D341Med (cell line): ENCODE results near the gene CDON.
"Not testable (repeated sequence)": the region's sequence is repeated elsewhere in the genome, so short reads cannot be mapped to it uniquely, and the experiment has no call there.

Experiments used
- DNase-seq: peaks from one replicate; pipeline ENCODE4 v3.0.0; 2012; ENCODE audit warnings: low spot score

Gene CDON

DNA sequence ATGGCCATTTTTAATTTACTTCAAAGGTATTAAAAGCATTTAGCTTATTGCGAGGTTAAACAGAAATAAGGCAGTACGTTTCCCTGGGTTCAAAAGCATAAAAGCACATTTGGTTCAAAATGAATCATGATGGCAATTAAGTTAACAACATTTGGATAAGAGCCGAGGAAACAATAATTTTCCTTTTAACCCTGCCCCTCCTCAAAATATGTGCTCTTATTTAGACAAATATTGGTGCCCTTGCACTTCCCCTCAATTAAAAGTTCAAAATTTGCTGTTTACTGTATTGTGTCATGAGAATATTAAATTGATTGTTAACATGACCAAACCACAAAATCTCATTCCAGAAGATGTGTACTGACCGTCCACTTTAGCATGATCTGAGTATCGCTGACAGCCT lies 68.2 kb downstream of the CDON start:
- DNase-seq, result no peak

DNA sequence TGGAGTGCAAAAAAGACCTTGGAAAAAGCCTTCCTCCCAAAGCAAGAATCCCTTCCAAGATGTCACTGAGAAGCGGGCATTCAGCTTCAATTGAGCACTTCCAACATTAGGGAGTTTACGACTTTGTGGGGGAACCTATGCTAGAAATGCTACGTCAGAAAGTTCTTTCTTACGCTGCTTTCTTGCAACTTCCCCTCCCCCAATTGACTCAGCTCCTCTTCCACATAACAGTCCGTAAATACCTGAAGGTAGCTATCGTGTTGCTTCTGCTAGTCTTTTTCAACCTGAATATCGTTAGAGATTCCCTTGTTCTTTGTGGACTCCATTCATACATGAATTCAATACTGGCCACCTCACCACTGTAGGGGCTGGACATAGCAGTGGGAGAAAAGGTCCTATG lies 69.8 kb downstream of the CDON start:
- no peak for DNase-seq

- no peak for DNase-seq
Observed at GRCh38 chr11:125990244-125990643, 72.4 kb downstream of the CDON start.

- DNase-seq, result no peak
Observed at GRCh38 chr11:125987066-125987641, 75.5 kb downstream of the CDON start.

DNA sequence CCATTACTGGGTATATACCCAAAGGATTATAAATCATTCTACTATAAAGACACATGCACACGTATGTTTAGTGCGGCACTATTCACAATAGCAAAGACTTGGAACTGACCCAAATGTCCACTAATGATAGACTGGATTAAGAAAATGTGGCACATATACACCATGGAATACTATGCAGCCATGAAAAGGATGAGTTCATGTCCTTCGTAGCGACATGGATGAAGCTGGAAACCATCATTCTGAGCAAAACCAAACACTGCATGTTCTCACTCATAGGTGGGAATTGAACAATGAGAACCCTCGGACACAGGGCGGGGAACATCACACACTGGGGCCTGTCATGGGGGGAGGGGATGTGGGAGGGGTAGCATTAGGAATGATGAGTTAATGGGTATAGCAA lies 76.7 kb downstream of the CDON start:
- not testable (repeated sequence) for DNase-seq

DNA sequence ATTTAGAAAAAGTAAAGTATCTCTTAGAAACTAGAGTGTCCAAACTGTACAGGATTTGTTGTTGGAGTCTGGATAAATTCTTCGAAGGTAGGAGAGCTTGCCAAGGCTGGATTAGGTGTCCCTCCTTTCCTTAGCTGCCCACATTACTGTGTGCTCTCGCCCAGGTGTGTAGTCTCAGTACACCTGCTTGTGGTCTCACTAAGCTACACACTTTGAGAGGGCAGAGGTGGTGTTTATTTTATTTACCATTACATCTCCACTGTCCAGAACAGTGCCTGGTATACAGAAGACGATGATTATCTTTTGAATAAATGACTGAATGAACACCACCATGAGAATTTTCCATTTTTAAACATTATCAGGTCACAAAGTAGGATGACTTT lies 80.3 kb downstream of the CDON start:
- DNase-seq, result no peak

GRCh38 chr11:125980436-125980835 lies 82.2 kb downstream of the CDON start:
- no peak for DNase-seq

DNA sequence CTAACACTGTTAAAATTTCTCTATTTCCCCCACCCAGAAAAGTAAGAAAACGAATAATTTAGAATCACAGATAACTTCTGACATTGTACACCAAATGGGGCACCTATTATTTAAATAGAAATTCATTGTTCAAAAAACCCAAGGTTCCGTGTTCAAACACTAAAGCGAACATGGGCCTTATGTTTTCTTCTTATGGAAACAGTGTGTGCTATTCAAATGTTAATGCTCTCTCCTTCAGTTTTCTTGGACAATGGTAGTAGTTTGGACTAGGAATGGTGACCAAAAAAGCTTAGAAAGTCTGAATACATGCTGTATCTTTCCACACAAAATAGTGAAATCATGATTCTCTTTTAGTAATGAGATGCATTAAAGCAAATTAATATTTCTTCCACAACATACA lies 83.2 kb downstream of the CDON start:
- DNase-seq, result no peak

DNA sequence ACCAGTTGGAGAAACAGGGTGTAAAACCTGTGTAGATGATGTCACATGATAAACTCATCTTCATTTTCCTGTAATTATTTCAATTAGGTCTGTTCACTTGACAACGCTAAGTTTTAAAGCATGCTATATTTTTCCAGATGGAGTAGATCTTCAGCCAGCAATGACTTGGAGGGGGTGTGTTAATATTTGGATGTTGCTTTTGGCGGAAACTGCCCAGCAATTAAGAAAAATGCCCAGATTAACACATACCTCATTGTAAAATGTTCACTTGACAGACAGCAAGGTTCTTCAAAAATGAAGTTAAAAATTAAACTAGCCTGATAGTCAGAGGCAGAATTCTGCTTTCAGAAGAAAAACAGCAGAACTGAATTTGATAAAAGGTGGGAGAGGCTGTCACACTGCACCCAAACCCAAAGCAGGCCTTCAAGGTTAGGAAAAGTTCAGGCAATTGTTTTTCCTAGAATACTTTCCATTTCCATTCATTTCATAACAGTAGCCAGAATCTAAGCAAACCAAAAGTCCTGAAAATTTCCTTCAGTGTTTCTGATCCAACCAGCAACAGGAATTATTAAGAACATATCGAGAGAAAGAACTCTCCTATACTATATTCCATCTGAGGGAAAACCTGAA lies 83.8 kb downstream of the CDON start:
- DNase-seq, result no peak

GRCh38 chr11:125978181-125978716 lies 84.4 kb downstream of the CDON start:
- DNase-seq, result no peak

- no peak for DNase-seq
Observed at GRCh38 chr11:125977333-125977732, 85.3 kb downstream of the CDON start.

- no peak for DNase-seq
Observed at GRCh38 chr11:125976156-125976555, 86.5 kb downstream of the CDON start.

GRCh38 chr11:125975634-125976033 lies 87.0 kb downstream of the CDON start:
- DNase-seq, result no peak

- DNase-seq, result no peak
Observed at GRCh38 chr11:125974284-125974683, 88.4 kb downstream of the CDON start.

DNA sequence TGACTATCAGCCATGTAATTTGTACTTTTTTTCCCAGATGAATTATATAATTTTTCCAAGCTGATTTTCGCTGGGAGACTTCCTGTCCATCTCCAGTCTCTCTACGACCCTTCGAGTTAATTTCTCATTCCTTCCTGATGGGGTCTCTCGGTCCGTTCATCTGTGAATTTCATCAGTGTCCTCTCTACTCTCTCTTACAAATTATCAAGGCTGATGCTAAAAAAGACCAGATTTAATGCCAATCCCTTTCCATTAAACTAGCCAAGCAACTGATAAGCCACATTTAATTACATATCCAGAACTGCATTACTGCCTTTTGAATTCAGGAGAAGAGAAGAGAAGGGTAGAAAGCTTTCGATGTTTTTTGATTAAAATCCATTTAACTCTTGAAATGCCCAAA lies 91.0 kb downstream of the CDON start:
- DNase-seq, result no peak

- no peak for DNase-seq
Observed at GRCh38 chr11:125968354-125968753, 94.3 kb downstream of the CDON start.

- no peak for DNase-seq
Observed at GRCh38 chr11:125967515-125967914, 95.2 kb downstream of the CDON start.

GRCh38 chr11:125960771-125961170 lies 101.9 kb downstream of the CDON start:
- no peak for DNase-seq

DNA sequence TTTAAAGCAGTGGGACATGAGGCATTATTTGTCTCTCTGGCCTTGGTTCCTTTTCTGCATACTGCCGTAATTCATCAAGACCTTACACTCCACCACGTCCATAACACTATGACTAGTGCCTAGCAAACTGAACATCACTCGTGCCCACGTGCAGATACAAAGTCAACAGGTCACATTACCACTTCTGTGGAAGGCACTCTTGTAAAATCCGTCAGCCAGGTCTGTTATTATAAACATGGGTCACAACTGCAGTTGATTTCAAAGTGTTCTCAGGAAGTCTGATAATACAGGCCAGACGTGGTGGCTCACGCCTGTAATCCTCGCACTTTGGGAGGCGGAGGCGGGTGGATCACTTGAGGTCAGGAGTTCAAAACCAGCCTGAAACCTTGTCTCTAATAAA lies 102.7 kb downstream of the CDON start:
- DNase-seq, result no peak

DNA sequence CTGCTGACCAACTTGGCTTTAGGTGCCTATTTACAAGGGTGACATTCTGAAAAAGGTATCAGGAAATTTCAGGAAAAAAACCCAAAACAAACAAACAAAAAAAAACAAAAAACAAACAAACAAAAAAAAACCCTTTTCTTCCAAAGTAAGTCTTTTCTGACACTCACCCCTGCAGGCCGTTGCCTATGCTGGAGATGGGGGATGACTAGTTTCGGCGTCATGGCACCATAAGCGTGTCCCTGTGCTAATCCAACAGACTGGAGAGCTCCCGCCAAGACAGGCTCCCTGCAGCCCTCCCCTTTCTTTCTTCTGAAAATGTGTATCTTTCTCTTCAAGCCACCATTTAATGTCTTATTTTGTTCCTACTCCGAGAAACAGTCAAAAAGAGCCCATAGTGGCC lies 103.2 kb downstream of the CDON start:
- DNase-seq, result no peak

GRCh38 chr11:125958872-125959400 lies 103.7 kb downstream of the CDON start:
- DNase-seq, result no peak

DNA sequence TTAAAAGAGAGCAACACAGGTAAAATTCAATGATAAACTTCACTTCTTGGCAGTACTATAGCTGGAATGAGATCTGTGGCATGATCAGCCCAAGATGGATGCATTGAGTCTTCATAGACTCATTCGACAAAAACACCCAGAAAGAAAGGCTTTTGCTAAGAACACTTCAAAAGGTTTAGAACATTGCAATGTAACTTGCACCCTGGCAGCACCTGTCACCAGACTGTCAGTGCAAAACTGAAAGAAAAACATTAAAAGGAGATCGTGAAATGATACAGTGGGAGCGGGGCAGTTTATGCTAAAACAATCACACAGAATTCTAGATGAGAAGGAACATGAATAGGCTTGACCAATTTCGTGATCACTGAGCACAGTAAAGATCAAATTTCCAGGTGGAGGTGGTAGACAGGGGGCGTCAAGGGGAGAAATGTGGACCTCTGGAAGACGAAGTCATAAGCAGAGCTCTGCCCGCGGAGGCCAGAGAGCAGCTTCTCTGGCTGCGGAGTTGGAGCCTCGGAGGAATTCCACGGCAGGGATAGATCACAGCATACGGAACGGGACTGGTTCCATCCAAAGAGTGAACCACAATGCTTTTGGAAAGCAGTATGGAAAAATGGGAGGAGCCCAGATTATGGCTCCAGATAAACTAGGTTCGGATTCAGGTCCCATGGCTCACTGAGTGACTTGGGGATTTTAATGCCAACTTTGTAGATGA lies 104.9 kb downstream of the CDON start:
- no peak for DNase-seq
